NCI-H510A (cell line): Measurements from ENCODE around the gene DNMT3A.

ENCODE experiments used
- DNase-seq: peaks from one replicate; lab custom pipeline; 2025; lab: John Stamatoyannopoulos, UW

DNMT3A gene

DNA sequence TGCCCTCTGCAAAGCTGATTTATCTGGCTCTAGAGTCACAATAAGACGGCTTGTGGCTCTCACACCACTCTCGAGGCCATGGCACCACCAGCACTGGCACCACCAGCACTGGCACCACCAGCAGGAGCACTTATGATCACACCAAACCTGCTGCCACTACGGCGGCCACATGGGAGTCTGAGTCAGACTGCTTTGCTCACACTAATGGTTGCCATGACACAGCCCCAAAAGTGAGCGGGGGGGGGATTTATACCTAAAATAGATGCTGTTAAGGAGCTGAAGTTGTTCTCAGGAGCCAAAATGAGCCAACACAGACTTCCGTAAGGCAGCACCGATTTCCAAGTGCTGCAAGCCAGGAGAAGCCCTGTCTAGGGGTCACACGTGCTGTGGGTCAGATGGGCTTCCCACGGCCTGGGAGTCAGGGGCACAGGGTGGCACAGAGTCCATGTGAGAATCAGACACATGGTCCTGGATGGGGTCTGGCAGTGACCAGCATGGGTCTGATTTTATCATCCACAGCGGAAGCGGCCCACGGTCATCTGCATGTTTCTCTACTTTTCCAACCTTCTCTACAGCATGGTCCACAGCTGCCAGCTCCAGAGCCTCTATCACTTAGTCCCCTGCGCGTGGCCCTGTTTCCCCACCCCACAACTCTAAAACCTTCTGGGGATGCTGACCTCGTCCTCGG lies 16.7 kb downstream of the DNMT3A start:
- no peak for DNase-seq

DNA sequence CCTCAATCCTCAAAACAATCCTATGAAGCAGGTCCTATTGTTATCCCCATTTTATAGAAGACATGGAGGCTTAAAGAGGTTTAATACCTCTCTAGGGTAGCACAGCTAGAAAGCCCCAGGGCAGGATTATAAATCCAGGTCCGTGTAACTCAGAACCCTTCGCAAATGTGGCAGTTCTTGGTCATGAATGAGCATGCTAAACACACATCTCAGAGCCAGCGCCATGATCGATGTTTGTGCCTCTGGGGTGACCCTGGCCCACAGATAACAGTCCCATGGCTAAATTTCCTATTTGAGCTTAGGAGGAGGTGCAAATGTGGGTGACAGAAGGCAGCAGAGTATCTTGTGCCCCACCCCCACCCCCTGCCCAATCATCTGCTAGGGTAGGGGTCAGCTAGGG lies 17.5 kb downstream of the DNMT3A start:
- no peak for DNase-seq

DNA sequence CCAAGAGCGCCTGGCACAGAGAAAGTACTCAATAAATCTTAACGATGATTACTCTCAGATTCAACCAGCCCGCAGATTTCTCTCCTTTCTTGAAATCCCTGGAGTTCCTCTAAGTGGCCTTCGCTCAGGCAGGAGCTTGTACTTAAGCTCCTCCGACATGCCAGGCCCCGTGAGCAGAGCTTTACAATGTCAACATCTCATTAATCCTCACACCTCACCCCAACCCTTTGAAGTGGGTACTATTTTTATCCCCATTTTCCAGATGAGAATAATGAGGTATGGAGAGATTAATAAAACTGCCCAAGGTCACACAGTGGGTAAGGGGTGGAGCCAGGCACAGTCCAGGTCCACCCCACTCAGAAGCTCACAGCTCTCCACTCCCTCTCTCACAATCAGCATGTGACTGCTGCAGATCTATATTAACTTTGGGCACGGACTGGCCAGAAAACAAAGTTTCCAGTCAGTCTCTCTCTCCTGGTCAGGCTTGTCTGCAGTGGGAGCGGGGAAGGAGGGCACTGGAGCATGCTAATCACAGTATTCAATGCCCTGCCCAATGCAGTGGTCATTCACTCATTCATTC lies 18.0 kb downstream of the DNMT3A start:
- no peak for DNase-seq

DNA sequence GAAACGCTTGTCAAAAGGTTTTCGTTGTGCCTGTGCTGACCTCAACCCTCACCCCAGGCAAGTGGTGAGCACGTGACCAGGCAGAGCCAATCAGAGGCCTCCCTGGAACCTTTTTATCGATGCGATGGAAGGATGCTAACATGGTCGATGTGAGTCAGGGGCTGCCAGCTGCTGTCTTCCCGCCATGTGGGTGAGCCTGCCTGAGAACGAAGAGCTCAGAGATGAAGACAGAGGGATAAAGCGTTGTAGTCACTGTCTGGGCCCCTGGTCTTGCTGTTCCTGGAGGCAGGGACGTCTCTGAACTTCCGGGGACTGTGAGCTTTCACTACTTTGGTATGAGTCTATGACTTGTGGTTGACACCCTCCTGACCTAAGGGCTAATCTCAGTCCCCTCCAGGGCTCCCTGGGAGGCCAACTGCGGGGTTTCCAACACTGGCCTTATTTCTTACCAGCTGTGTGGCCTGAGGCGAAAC lies 18.6 kb downstream of the DNMT3A start:
- no peak for DNase-seq

DNA sequence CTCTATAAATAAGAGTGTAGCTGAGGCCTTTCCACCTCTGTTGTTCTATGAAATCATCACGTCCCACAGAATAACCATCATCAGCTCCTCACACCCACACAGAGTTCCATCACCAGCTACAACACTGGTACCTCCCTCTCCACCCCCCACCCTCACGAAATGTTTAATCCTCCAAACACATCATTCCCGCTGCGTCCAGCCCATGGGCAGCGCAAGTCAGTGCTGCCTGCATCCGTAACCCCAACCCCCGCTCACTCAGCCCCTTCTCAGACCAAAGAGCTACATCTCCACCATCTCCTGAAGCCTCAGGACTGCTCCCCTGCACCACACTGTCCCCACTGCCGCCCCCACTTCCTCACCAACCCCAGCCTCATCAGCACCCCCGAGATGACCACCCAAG lies 19.4 kb downstream of the DNMT3A start:
- DNase-seq = no peak

DNA sequence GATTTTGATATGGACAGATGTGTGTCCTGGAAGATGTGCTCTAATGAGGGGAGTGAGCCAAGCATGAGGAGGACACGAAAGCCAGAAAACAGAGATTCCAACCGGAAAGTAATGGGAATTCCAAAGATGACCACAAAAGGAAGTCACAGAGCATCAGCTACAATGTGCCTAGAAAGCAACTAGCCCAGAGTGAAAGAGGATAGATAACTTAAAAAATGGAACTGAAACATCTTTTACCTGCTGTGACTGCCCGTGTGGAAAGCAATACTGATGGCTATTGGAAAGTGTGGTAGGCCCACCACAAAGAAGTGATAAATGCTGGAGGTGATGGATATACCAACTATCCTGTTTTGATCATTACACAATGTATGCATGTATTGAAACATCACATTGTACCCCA lies 21.6 kb downstream of the DNMT3A start:
- no peak for DNase-seq

DNA sequence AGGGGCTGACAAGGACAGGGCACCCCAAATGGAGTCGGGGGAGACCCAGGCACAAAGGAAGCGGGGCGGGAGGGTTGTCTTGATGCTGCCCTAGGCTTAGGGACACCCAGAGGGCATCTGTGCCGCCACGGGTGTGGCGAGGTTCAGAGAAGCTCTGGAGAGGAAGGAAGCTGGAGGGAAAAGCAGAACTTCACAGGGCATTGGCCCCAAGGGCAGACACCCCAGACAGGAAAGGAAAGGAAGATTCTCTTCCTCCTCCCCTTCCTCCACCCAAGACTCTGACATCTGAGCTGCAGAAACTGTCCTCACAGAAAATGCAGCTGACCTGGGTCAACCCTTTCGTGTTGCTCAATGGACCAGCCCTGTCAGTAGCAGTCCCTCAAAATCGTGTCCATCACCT lies 25.6 kb downstream of the DNMT3A start:
- no peak for DNase-seq

DNA sequence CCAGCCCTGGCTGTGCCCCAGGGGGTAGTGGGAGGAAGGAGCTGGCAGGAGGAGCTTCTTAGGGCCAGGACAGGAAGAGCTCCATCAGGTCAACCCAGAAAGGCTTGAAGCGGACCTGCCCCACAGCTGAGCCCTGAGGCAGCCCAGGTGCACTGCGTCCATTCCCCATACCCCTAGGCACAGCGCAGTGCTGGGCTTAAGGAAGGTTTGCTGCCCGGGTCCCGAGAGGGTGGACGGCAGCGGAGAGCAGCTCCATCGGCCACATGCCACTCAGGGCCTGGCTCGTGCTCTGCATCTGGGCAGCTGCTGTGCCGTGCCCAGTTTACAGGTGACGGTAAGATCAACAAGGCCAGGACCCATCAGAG lies 26.4 kb downstream of the DNMT3A start:
- no peak for DNase-seq

DNA sequence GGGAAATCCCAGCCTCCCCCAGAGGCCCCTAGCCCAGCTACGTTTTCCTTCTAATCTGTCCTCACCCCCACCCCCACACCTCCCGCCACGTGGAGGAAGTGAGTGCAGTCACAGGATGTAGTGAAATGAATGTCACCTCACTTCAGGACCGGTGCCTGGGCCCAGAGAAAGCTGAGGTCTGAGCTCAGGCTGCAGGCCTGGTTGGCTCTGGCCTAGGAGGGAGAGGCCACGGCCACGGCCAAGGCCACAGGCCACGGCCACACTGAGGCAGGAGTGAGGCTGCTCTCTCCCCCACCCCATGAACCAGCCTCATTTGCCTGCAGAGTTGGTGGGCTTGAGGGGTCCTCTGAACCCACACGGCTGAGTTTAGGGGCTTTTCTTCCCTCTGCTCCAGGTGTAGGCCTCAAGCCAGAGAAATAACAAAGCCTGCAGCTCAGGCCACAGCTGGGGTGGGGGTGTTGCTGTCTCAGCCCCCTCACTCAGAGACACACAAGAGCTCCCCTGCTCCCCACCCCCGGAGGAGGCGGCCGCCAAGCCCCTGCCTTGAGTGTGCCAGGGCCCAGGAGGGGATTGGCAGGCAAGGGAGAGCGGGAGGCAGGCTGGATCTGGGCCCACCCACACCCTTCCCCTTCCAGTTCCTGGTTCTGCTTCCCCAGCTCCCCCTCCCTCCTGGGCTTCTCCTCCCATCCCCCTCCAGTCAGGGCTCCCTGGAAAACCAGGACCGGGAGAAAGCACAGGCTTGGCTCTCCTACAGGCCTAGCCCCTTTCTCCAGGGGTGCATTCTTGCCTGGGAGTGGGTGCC lies 27.0 kb downstream of the DNMT3A start:
- DNase-seq = peak; percentile 69

DNA sequence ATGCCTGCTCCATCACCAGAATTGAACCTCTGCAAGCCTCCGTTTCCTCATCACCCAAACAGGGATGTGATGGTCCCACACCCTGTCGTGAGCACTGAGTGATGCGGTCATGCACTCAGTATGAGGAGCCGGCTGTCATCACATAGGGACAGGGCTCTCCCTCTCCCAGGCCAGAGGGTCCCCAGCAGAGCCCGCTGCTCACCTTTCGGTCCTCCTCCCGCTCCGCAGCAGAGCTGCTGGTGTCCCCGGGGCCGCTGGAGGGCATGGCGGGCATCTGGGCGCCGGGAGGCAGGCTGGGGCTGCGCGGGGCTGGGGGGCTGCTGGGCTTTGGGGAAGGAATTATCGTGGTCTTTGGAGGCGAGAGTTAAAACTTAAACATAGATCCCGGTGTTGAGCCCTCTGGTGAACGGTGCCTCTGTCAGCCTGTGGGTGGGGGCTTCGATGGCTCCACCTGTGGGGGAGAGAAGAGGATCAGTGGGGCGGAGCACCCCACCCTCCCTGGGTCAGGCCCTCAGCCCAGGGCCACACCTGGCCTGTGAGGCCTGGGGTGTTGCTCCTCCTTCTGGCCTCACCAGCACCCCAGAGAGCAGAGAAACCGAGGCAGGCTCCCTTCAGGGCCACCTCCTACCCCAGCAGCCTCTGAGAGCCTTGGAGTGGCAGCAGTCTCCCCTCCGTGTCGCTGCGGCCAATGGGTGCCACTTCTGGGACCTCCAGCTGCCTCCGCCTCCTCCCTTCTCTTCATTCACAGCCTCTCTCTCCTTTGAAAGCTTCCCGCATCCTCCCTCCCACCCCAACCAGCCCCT lies 27.8 kb downstream of the DNMT3A start:
- DNase-seq = no peak

DNA sequence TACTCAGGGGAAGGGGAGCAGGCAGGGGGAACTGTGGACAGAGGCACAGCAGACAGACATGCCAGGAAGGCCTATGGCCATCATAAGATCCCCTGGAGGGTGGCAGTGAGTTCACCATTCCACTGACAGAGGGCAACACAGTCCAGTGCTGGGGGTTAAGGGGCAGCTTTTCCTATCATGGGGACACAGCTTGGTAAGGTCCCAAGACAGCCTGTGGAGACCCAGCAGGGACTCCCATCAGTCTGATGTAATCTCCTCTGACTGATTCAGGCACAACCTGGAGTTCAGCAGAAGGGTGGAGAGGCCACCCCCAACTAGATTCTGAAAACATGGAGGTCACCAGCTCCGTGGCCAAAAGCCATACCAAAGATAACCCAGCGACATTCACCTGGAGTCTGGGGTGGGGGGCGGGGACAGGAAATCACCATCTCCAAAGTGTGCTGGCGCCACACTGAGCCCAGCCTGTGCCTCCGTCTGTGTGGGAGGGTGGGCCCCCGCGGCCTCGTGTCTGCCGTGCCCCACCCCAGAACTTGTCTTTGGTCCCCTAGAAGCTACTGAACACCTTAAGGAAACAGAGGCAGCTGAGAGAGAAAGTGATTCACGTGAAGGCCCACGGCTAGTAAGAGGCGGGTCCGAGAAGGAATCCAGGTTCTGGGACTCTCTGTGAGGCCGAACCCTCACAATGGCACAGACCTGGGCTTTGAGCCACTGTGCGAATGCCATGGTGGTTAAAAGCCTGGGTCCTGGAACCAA lies 28.6 kb downstream of the DNMT3A start:
- DNase-seq = no peak

DNA sequence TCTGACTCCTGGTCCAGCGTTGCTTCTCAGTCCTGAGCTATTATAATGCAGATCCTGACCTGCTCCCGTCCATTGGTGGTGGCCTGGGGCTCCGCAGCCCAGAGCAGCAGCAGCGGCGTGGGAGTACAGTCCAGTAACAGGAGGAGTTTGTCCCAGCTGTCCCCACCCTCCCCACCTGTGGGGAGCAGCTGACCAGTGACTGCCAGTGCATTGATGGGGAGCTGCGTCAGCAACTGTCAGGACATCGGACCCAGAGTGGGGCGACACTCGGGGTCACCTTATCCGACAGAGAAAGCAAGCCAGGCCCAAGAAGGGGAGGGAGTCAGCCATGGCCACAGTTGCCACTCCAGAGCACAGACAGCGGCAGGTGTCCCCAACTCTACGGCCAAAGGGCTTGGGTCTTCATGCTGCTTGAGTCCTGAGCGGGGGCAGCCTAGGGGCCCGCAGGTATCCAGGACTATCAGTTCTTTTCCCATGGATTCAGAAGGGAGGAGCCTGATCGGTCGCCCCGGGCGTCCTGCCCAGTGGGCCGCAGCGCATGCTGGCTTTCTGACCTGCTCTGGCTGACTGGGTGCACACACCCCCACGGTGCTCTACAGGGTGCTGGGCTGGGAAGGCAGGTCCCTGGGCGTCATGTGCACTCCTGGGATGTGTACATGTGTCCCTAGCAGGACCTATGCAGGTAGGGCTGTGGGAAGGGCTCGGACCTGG lies 29.7 kb downstream of the DNMT3A start:
- no peak for DNase-seq

DNA sequence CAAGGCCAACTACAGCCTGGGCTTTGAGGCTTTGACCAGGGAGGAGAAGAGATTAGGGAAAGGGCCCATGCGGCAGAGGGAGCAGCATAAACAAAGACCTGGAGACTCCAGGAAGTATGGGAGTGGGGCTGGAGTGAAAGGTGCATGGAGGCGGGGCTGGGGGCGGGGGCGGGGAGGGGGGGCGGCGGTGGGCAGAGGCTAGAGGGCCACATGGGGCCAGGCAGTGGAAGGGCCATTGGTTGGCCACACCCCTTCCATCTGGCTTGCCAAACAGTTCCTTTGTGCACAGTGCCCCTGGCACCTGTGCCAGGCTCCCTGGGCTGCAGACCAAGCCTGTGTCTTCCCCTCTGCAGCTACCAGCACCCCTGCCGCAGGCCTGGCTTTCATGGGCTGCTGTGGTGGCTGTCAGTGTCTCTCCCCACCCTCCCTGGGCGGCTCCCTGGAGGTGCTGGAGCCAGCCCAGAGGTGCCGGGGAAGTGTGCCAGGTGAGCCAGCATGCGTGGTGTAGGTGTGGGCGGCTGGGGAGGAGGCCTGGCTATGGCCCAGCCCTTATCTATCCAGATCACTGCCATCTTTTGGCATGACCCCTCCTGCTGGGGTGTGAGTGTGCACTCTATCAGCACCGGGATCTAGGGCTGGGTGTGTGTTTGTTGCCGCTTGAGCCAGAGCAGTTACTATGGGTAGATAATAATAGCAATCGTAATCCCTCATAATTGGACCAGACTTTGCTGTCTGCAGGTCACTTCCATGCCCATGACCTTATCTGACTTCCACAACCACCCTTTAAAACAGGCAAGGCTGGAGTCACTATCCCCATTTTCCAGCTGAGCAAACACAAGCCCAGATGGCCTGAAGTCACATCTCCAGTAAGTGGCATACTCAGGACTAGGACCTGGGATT lies 30.5 kb downstream of the DNMT3A start:
- DNase-seq = peak; percentile 84

DNA sequence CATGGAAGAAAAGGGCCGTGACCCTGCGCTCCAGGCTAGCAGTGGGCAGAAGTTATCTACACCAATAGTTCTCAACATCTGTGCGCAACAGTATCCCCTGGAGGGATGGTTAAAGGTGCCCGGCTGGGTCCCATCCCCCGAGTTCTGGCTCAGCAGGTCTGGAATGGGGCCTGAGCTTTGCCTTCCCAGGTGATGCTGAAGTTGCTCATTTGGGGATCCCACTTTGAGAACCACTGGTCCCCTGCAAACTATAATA lies 31.1 kb downstream of the DNMT3A start:
- DNase-seq = peak; percentile 59

DNA sequence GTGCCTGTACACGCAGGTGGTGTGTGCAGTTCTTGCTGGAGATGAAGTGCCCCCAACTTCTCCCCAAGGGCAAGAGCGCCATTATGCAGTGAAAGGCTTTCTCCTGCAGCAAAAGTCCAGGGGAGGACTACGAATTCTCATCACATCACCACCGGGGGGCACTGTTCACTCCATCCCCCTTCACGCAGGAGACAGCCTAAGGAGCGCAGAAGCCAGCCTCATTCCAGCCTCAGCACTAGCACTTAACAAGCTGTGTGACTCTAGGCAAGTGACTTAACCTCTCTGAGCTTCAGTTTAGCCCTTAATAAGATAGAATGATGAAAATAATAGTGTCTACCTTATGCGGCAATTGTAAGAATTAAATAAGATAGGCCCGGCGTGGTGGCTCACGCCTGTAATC lies 32.3 kb downstream of the DNMT3A start:
- peak; percentile 24 for DNase-seq

DNA sequence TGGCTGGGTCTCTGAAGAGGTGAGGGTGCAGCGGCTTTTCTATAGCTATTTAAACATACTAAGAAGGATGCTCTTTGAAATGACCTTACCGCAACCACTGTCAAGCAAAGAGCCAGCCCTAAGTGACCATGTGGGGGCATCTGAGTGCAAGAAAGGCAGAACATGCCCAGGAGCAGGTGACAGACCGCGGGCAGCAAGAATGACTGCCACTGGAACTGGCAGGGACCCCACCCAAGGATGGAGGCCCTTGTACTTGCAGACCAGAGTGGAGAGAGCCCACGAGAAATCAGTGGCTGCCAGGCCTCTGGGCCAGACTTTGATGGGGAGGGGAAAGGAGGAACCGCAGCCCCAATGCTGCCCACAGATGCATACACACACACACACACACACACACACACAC lies 33.1 kb downstream of the DNMT3A start:
- no peak for DNase-seq

DNA sequence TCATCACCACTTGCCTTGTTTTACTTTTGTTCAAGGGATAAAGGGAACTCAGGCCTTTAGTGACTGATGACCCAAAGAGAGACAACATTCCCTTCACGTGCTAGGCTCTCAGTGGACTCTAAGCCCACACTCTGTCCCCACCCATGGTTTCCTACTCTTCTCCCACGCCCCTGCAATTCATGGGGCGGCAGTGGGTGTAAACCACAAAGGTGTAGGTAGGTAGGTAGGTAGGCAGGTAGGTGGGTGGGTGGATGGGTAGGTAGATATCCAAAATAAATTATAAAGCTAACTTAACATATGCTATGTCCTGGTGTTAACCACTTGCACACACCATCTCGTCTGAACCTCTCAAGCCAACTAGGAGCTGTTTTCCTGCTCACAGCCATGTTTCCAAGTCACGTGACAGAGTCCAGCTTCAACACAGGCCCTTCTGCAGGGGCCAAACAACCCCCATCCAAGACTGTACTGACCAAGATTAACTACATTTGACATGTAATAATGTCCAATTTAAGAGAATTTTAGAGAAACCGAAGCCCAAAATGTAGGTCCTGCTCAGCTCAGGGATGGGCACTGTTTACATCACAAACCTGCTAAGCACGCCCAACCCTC lies 33.7 kb downstream of the DNMT3A start:
- DNase-seq = no peak

DNA sequence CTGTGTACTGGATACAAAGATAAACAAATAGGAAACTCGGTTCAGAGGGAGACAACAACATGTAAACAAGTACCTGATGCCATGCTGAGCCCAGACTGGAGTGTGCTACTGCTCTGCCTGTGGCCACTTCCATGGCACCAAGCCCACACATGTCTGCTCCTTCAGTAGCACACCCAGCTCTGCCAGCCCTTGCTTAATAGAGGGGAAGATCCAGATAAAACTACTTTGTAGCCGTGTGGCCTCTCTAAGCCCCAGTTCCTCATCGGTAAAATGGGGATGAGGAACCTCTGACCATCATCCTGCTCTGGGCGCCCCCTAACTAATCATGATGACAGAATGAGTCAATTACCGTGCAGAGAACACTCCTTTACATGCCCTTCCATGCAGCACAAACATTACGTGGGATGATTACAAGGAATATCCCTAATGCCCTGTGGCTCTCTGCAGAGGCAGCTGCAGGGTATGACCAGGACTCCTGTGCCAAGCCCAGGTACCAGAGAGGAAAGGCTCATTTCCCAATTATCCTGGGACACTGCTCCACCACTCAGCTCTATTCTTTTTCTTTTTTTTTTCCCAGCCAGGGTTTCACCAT lies 34.9 kb downstream of the DNMT3A start:
- DNase-seq = no peak

DNA sequence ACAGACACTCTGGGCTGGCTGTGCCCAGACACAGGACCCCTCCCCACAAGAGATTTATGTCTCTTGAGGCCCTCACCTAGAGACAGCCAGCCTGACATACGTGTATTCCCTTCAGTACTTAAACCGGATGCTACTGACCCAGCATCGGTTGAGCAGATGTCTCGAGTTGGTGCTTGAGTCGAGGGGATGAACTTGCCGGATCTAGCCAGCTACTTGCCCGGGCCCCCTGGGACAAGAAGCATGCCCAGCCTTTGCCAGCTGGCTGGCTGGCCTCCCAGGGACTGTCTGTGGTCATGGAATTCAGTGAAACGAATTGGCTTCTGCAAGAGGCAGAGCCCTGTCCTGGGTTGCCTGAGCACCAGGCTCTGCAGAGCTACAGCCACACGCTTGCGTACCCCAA lies 36.0 kb downstream of the DNMT3A start:
- DNase-seq = no peak
